ENCODE results near the gene EXOG.

The EXOG gene

DNA sequence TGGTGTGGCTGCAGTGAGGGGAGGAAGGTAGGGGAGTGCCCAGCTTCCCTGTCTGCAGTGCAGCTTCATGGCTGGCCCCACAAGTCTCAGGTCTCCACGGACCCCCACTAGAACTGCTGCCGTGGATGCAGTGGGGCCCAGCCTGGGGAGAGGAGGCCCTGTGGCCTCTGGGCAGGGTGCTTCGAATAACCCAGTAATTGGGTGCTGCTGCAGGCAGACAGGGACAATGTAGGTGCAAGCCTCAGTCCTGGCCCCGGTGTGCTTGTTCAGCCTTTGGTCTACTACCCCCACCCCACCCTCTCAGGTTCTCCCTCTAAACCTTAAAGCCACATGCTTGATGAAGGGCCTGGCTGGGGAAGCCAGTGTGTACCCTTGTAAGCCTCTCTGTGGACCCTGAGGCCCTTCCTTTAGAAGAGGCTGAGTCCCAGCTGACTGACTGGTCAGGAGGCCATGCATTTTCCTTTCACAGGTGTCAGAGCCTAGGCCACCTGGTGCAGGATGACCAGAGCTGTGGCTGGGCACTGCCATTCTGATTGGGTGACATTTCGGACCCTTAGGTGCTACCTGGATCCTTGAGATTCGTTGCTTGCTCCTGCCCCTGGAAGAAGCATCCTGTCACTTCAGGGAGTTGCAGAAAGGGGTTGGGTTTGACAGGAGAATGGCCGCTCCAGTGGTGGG lies 21.1 kb upstream of the EXOG start:
- Histone ChIP-seq H3K9me3 (ENCODE audit: insufficient read depth, low read length) (peaks cover 6% of the 10 kb centered on the region), H3K4me1 (ENCODE audit: insufficient read depth, insufficient read length) (peaks cover 8% of the 10 kb centered on the region), H3K9ac (ENCODE audit: insufficient read length, low read depth) (no peak overlapping the region), H3K36me3 (ENCODE audit: insufficient read depth, insufficient read length, low read length) (peaks cover 29% of the 10 kb centered on the region), H3K27me3 (ENCODE audit: insufficient read depth, insufficient read length) (no peaks in the 10 kb centered on the region), H3K4me3 (ENCODE audit: insufficient read length, low read depth) (no peak overlapping the region)
- TF ChIP-seq ZNF274 (IDR thresholded peaks at IDR 0.05; ENCODE audit: low read depth, low read length) (no peak), YY1 (IDR thresholded peaks at IDR 0.05; ENCODE audit: insufficient read depth, insufficient read length) (no peak), SUZ12 (IDR thresholded peaks at IDR 0.05; ENCODE audit: extremely low read depth, insufficient read depth, insufficient read length) (no peak)
- no peak for DNase-seq (ENCODE audit: low read depth, low spot score)

DNA sequence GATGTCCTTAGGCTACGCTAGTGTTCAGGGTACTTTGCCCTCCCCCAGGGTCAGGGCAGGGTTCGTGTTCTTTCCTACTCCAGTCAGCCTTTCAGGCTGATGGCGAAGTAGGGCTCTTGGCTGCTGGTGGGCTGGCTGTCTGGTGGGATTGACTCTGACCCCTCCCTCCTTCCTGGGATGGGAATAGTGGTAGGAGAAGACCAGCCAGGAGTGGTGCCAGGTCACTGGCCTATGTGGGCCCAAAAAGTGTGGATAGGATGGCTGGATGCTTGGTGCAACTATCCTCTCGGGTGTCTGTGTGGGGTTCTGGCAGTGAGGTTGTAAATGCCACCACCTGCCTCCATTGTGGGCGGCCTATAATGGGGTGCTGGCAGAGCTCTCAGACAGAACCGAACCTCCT lies 20.4 kb upstream of the EXOG start:
- no peak overlapping the region for H3K9ac ChIP-seq (ENCODE audit: insufficient read length, low read depth)
- H3K27me3 ChIP-seq (ENCODE audit: insufficient read depth, insufficient read length): no peaks in the 10 kb centered on the region
- DNase-seq (ENCODE audit: low read depth, low spot score): no peak
- no peaks in the 10 kb centered on the region for H3K9me3 ChIP-seq (ENCODE audit: insufficient read depth, low read length)
- H3K4me1 ChIP-seq (ENCODE audit: insufficient read depth, insufficient read length): peaks cover 8% of the 10 kb centered on the region
- peaks cover 35% of the 10 kb centered on the region for H3K36me3 ChIP-seq (ENCODE audit: insufficient read depth, insufficient read length, low read length)
- TF ChIP-seq YY1 (IDR thresholded peaks at IDR 0.05; ENCODE audit: insufficient read depth, insufficient read length) (no peak), ZNF274 (IDR thresholded peaks at IDR 0.05; ENCODE audit: low read depth, low read length) (no peak), SUZ12 (IDR thresholded peaks at IDR 0.05; ENCODE audit: extremely low read depth, insufficient read depth, insufficient read length) (no peak)
- no peak overlapping the region for H3K4me3 ChIP-seq (ENCODE audit: insufficient read length, low read depth)

DNA sequence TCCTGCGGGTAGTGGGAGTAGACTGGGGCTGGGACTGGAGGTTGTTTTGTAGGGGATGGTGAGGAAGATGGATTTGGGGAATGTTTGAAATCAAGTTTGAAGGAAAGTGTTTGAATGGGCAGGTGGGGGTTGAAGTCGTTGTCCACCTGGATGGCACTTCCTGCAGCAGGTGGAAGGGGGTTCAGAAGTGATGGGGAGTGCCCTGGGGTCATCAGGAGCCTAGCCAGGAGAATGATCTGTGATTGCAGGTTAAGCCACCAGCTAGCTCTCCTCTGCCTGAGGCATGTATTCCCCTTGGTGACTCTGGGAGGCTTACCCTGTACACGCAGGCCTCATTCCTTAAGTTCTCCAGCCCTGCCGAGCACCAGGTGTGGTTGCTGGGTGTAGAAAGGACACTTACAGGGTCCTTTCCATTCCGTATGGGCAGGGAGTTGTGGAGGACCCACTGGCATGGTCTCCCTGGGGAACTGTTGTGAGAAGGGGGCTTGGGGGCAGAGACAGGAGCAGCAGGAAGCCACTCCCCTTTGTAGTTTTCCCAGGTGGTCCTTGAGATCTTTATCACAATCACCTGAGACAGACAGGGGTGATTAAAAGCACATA lies 19.9 kb upstream of the EXOG start:
- H3K4me1 ChIP-seq (ENCODE audit: insufficient read depth, insufficient read length): peaks cover 8% of the 10 kb centered on the region
- no peak overlapping the region for H3K9ac ChIP-seq (ENCODE audit: insufficient read length, low read depth)
- TF ChIP-seq YY1 (IDR thresholded peaks at IDR 0.05; ENCODE audit: insufficient read depth, insufficient read length) (no peak), SUZ12 (IDR thresholded peaks at IDR 0.05; ENCODE audit: extremely low read depth, insufficient read depth, insufficient read length) (no peak), ZNF274 (IDR thresholded peaks at IDR 0.05; ENCODE audit: low read depth, low read length) (no peak)
- DNase-seq (ENCODE audit: low read depth, low spot score): no peak
- no peaks in the 10 kb centered on the region for H3K27me3 ChIP-seq (ENCODE audit: insufficient read depth, insufficient read length)
- H3K9me3 ChIP-seq (ENCODE audit: insufficient read depth, low read length): no peaks in the 10 kb centered on the region
- H3K4me3 ChIP-seq (ENCODE audit: insufficient read length, low read depth): no peak overlapping the region
- peaks cover 41% of the 10 kb centered on the region for H3K36me3 ChIP-seq (ENCODE audit: insufficient read depth, insufficient read length, low read length)

DNA sequence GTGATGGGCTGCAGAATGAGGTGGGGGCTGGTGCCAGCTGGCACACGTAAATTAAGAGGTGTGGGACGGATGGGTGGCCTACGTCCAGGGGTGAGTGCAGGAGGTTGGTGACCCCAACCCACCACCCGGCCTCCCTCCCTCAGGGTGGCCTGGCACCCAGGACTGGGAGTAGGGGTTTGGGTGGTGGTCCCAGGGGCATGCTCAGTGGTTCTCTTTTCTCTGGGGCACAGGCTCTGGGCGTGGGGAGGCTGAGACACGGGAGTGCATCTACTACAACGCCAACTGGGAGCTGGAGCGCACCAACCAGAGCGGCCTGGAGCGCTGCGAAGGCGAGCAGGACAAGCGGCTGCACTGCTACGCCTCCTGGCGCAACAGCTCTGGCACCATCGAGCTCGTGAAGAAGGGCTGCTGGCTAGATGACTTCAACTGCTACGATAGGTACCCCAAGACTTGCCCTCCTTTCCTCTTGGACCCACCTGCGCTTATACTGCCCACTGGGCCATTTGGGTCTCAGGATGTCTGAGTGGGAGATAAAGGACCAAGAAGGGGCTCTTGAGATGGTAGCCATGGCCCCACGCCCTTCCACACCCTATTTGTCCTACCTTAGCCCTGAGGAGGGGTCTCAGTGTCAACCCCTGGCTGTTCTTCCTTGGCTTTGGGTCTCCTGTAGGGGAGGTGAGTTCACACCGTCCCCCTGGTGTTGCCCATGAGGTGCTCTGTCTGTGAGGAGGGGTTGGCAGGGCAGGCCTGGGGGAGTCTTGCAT lies 18.9 kb upstream of the EXOG start:
- H3K9me3 ChIP-seq (ENCODE audit: insufficient read depth, low read length): no peaks in the 10 kb centered on the region
- TF ChIP-seq SUZ12 (IDR thresholded peaks at IDR 0.05; ENCODE audit: extremely low read depth, insufficient read depth, insufficient read length): no peak
- no peak for TF ChIP-seq ZNF274 (IDR thresholded peaks at IDR 0.05; ENCODE audit: low read depth, low read length)
- no peak for TF ChIP-seq YY1 (IDR thresholded peaks at IDR 0.05; ENCODE audit: insufficient read depth, insufficient read length)
- no peak overlapping the region for H3K9ac ChIP-seq (ENCODE audit: insufficient read length, low read depth)
- H3K36me3 ChIP-seq (ENCODE audit: insufficient read depth, insufficient read length, low read length): peaks cover 50% of the 10 kb centered on the region
- H3K27me3 ChIP-seq (ENCODE audit: insufficient read depth, insufficient read length): no peaks in the 10 kb centered on the region
- DNase-seq (ENCODE audit: low read depth, low spot score): no peak
- peaks cover 6% of the 10 kb centered on the region for H3K4me1 ChIP-seq (ENCODE audit: insufficient read depth, insufficient read length)
- no peak overlapping the region for H3K4me3 ChIP-seq (ENCODE audit: insufficient read length, low read depth)

DNA sequence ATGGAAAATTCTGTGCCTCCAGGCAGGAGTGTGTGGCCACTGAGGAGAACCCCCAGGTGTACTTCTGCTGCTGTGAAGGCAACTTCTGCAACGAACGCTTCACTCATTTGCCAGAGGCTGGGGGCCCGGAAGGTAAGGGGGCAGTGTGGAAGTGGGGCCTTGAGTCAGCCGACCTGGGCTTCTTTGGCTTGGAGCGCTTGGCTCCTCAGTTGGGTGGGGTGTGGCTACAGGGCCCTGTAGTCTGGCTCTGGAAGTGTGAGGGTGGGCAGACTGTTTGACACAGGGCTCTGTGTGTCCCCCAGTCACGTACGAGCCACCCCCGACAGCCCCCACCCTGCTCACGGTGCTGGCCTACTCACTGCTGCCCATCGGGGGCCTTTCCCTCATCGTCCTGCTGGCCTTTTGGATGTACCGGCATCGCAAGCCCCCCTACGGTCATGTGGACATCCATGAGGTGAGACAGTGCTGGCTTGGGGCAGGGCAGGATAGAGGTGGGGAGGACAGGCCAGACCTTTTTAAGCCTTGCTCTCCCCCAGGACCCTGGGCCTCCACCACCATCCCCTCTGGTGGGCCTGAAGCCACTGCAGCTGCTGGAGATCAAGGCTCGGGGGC lies 18.2 kb upstream of the EXOG start:
- TF ChIP-seq ZNF274 (IDR thresholded peaks at IDR 0.05; ENCODE audit: low read depth, low read length) (no peak), SUZ12 (IDR thresholded peaks at IDR 0.05; ENCODE audit: extremely low read depth, insufficient read depth, insufficient read length) (no peak), YY1 (IDR thresholded peaks at IDR 0.05; ENCODE audit: insufficient read depth, insufficient read length) (no peak)
- Histone ChIP-seq H3K9me3 (ENCODE audit: insufficient read depth, low read length) (no peaks in the 10 kb centered on the region), H3K36me3 (ENCODE audit: insufficient read depth, insufficient read length, low read length) (peaks cover 57% of the 10 kb centered on the region), H3K9ac (ENCODE audit: insufficient read length, low read depth) (no peak overlapping the region), H3K4me3 (ENCODE audit: insufficient read length, low read depth) (no peak overlapping the region), H3K27me3 (ENCODE audit: insufficient read depth, insufficient read length) (no peaks in the 10 kb centered on the region), H3K4me1 (ENCODE audit: insufficient read depth, insufficient read length) (peaks cover 2% of the 10 kb centered on the region)
- DNase-seq (ENCODE audit: low read depth, low spot score): no peak

DNA sequence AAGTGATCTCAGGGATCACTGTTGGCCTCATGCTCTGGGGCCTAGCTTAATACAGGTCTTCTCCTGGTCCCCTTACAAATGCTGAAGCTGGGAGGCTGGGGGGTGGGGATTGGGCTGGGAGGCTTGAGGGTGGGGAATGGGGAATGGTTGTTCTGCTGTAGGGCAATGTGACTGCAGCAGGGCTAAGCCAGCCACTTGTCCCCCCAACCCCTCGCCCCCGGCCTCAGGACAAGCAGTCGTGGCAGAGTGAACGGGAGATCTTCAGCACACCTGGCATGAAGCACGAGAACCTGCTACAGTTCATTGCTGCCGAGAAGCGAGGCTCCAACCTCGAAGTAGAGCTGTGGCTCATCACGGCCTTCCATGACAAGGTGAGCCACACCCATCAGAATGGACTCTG lies 17.2 kb upstream of the EXOG start:
- TF ChIP-seq YY1 (IDR thresholded peaks at IDR 0.05; ENCODE audit: insufficient read depth, insufficient read length): no peak
- TF ChIP-seq SUZ12 (IDR thresholded peaks at IDR 0.05; ENCODE audit: extremely low read depth, insufficient read depth, insufficient read length): no peak
- no peak for TF ChIP-seq ZNF274 (IDR thresholded peaks at IDR 0.05; ENCODE audit: low read depth, low read length)
- no peak for DNase-seq (ENCODE audit: low read depth, low spot score)
- Histone ChIP-seq H3K36me3 (ENCODE audit: insufficient read depth, insufficient read length, low read length) (peaks cover 66% of the 10 kb centered on the region), H3K9me3 (ENCODE audit: insufficient read depth, low read length) (no peaks in the 10 kb centered on the region), H3K4me3 (ENCODE audit: insufficient read length, low read depth) (no peak overlapping the region), H3K9ac (ENCODE audit: insufficient read length, low read depth) (no peak overlapping the region), H3K27me3 (ENCODE audit: insufficient read depth, insufficient read length) (no peaks in the 10 kb centered on the region), H3K4me1 (ENCODE audit: insufficient read depth, insufficient read length) (peaks cover 2% of the 10 kb centered on the region)
